Stimulated activated CD4-positive, alpha-beta T cell treated with anti-CD3 and anti-CD28 coated beads, TNF-alpha, amount 100 ng/mL, for 4 hours (primary cell): ENCODE results near the gene RPS6KA2.
A peak's percentile ranks its signal among the peaks of the same experiment; 100 is the strongest.
"Not testable (repeated sequence)": the region's sequence is repeated elsewhere in the genome, so short reads cannot be mapped to it uniquely, and the experiment has no call there.

Experiments
- DNase-seq, 3 experiments: peaks; one replicate each; pipeline ENCODE4 v3.0.0-alpha.2; 2020; ENCODE audit warnings: low read depth in 3 of 3

Gene RPS6KA2

GRCh38 chr6:166529586-166529985 lies 97.5 kb downstream of the RPS6KA2 start:
- DNase-seq, result no peak

- DNase-seq, result not testable (repeated sequence)
Measured at GRCh38 chr6:166529058-166529457, 98.0 kb downstream of the RPS6KA2 start.

- no peak for DNase-seq
Measured at GRCh38 chr6:166527849-166528248, 99.2 kb downstream of the RPS6KA2 start.

GRCh38 chr6:166526937-166527336 lies 100.1 kb downstream of the RPS6KA2 start:
- DNase-seq, result no peak

GRCh38 chr6:166525567-166525966 lies 101.5 kb downstream of the RPS6KA2 start:
- DNase-seq, result no peak

- DNase-seq, result no peak
Measured at GRCh38 chr6:166523782-166524559, 103.1 kb downstream of the RPS6KA2 start.

GRCh38 chr6:166520905-166521834 lies 105.9 kb downstream of the RPS6KA2 start:
- DNase-seq, result no peak

- DNase-seq, result no peak
Measured at GRCh38 chr6:166516251-166516884, 110.7 kb downstream of the RPS6KA2 start.

- peak in 2 of 3 experiments; percentile 25 to 35 for DNase-seq
Measured at GRCh38 chr6:166515072-166515810, 111.8 kb downstream of the RPS6KA2 start.

GRCh38 chr6:166514196-166514595 lies 112.9 kb downstream of the RPS6KA2 start:
- DNase-seq, result no peak

GRCh38 chr6:166512567-166512966 lies 114.5 kb downstream of the RPS6KA2 start:
- DNase-seq, result peak in 1 of 3 experiments; percentile 31

- DNase-seq, result no peak
Measured at GRCh38 chr6:166511316-166511715, 115.7 kb downstream of the RPS6KA2 start.

- DNase-seq, result no peak
Measured at GRCh38 chr6:166509193-166509592, 117.9 kb downstream of the RPS6KA2 start.

- no peak for DNase-seq
Measured at GRCh38 chr6:166508726-166509125, 118.3 kb downstream of the RPS6KA2 start.

- no peak for DNase-seq
Measured at GRCh38 chr6:166507809-166508564, 119.1 kb downstream of the RPS6KA2 start.

- DNase-seq, result no peak
Measured at GRCh38 chr6:166507380-166507779, 119.7 kb downstream of the RPS6KA2 start.

GRCh38 chr6:166505133-166505905 lies 121.7 kb downstream of the RPS6KA2 start:
- DNase-seq, result no peak

- DNase-seq, result no peak
Measured at GRCh38 chr6:166504100-166504499, 123.0 kb downstream of the RPS6KA2 start.

- DNase-seq, result no peak
Measured at GRCh38 chr6:166503167-166503744, 123.8 kb downstream of the RPS6KA2 start.

- no peak for DNase-seq
Measured at GRCh38 chr6:166502453-166502852, 124.6 kb downstream of the RPS6KA2 start.
